Lower lobe of right lung (tissue), 2 donors: ENCODE data around the gene HID1. TPM values are rescaled to one million over a fixed set of nuclear protein-coding genes. Genes with fewer than 3 reads are reported as not detected.

Experiments used
- ATAC-seq, 2 donors: fragments of 200-7000 bp; cut with Tn5 transposase; one replicate each; pipeline ENCODE4 v1.9.1; 2020 to 2022; ENCODE audit warnings: mild to moderate bottlenecking in 2 of 2, moderate library complexity in 2 of 2
- DNase-seq: peaks from one replicate; pipeline ENCODE4 v3.0.0-alpha.2; 2020
- H3K27ac ChIP-seq: fragments of 200-600 bp; one replicate; pipeline ENCODE4 v1.8.0; 2022
- H3K27me3 ChIP-seq: fragments of 200-600 bp; one replicate; pipeline ENCODE4 v1.8.0; 2022; ENCODE audit warnings: low read depth
- H3K36me3 ChIP-seq: fragments of 200-600 bp; one replicate; pipeline ENCODE4 v1.8.0; 2022; ENCODE audit warnings: mild to moderate bottlenecking
- H3K4me1 ChIP-seq: fragments of 200-600 bp; one replicate; pipeline ENCODE4 v1.8.0; 2022
- H3K4me3 ChIP-seq: fragments of 200-600 bp; one replicate; pipeline ENCODE4 v1.8.0; 2022; ENCODE audit warnings: mild to moderate bottlenecking
- H3K9me3 ChIP-seq: fragments of 200-600 bp; one replicate; pipeline ENCODE4 v1.8.0; 2022
- intact Hi-C: fragments of 100-400 bp; cut with DNase I; formaldehyde crosslinking; loops from one replicate; pipeline ENCODE4 v1.11.0; 2022
- total RNA-seq: library from RNA; stranded (reverse); fragmentation: NEBNext Ultra II Directional; extraction: Animal tissue kit (Norgen Biotek cat#: 25700); gene quantifications from one replicate; pipeline ENCODE4 v1.2.1, GENCODE V29; 2021
- TF ChIP-seq, protein P1 (sequence below): fragments of 200-600 bp; IDR thresholded peaks from one replicate; pipeline ENCODE4 v1.8.0; 2022; ENCODE audit warnings: antibody characterized with exemption, mild to moderate bottlenecking
- donor health status: DM: no; HTN: yes; CAD: no; lungs with severe emphysema.

The HID1 gene
- total RNA-seq, 1 donor from 2014 or later = 28.6 TPM

- Histone ChIP-seq H3K27me3 (peaks cover 5% of the 10 kb centered on the region), H3K36me3 (peaks cover 4% of the 10 kb centered on the region), H3K9me3 (no peaks in the 10 kb centered on the region), H3K27ac (no peak overlapping the region), H3K4me1 (no peaks in the 10 kb centered on the region), H3K4me3 (no peak overlapping the region)
- no peak for ATAC-seq
- intact Hi-C loops = no loop called here
- TF ChIP-seq, protein P1, sequence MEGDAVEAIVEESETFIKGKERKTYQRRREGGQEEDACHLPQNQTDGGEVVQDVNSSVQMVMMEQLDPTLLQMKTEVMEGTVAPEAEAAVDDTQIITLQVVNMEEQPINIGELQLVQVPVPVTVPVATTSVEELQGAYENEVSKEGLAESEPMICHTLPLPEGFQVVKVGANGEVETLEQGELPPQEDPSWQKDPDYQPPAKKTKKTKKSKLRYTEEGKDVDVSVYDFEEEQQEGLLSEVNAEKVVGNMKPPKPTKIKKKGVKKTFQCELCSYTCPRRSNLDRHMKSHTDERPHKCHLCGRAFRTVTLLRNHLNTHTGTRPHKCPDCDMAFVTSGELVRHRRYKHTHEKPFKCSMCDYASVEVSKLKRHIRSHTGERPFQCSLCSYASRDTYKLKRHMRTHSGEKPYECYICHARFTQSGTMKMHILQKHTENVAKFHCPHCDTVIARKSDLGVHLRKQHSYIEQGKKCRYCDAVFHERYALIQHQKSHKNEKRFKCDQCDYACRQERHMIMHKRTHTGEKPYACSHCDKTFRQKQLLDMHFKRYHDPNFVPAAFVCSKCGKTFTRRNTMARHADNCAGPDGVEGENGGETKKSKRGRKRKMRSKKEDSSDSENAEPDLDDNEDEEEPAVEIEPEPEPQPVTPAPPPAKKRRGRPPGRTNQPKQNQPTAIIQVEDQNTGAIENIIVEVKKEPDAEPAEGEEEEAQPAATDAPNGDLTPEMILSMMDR = no peak
- no peak for DNase-seq
Measured at GRCh38 chr17:74953134-74953687, 19.3 kb downstream of the HID1 start.

GRCh38 chr17:74952431-74953133 is 20.0 kb downstream of the HID1 start:
- no peaks in the 10 kb centered on the region for H3K9me3 ChIP-seq
- H3K4me3 ChIP-seq = no peak overlapping the region
- no peak overlapping the region for H3K27ac ChIP-seq
- ATAC-seq = no peak
- no peak for DNase-seq
- H3K27me3 ChIP-seq = peaks cover 5% of the 10 kb centered on the region
- TF ChIP-seq, protein P1 = no peak
- intact Hi-C loops = no loop called here
- H3K4me1 ChIP-seq = no peaks in the 10 kb centered on the region
- peaks cover 4% of the 10 kb centered on the region for H3K36me3 ChIP-seq

DNA sequence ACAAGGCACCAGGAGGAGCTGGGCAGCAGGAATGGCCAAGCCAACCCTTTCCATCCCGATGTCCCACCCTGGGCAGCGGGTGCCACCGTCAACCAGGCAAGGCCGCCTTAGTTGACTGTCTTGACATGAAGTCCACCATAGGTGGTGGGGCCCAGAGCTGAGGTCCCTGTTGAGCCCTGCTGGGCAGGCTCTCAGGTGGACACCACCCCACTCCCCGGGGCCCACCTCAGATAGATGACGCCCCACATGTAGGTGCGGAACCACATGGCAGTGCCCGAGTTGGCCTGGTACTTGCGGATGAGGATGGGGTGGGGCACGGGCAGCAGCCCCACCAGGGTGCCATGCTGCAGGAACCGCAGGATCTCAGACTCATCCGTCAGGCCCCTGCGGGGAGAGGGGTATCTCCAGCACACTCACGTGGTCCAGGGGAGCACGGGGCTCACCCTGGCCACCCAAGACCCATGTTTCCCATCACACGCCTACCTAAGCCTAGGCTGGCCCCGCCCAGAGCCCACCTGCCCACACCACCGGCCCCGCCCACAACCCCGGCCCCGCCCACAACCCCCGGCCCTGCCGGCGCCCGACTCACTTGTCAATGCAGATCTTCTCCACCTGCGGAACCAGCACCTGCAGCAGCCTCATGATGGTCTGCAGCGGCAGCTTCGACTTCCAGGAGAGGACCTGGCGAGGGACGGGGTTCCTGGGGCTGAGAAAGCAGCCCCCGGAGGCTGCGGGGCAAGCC is 20.7 kb downstream of the HID1 start:
- Histone ChIP-seq H3K36me3 (peaks cover 4% of the 10 kb centered on the region), H3K27ac (no peak overlapping the region), H3K9me3 (no peaks in the 10 kb centered on the region), H3K4me1 (no peaks in the 10 kb centered on the region), H3K27me3 (peaks cover 5% of the 10 kb centered on the region), H3K4me3 (no peak overlapping the region)
- intact Hi-C loops = no loop called here
- DNase-seq = no peak
- peak in 1 of 2 donors; percentile 4 for ATAC-seq
- TF ChIP-seq, protein P1 = no peak

GRCh38 chr17:74951065-74951464 is 21.5 kb downstream of the HID1 start:
- Histone ChIP-seq H3K4me3 (no peak overlapping the region), H3K36me3 (no peaks in the 10 kb centered on the region), H3K9me3 (no peaks in the 10 kb centered on the region), H3K4me1 (no peaks in the 10 kb centered on the region), H3K27me3 (peaks cover 8% of the 10 kb centered on the region), H3K27ac (no peak overlapping the region)
- DNase-seq (no peak), ATAC-seq (no peak)
- intact Hi-C loops = no loop called here
- TF ChIP-seq, protein P1 = no peak

- H3K4me1 ChIP-seq = no peaks in the 10 kb centered on the region
- peaks cover 8% of the 10 kb centered on the region for H3K27me3 ChIP-seq
- intact Hi-C loops = no loop called here
- H3K27ac ChIP-seq = no peak overlapping the region
- DNase-seq (no peak), ATAC-seq (peak in 1 of 2 donors; percentile 10)
- H3K9me3 ChIP-seq = no peaks in the 10 kb centered on the region
- no peaks in the 10 kb centered on the region for H3K36me3 ChIP-seq
- H3K4me3 ChIP-seq = no peak overlapping the region
- TF ChIP-seq, protein P1 = no peak
Measured at GRCh38 chr17:74950207-74950606, 22.4 kb downstream of the HID1 start.
